ENCODE measurements around the gene SH2D3A. TPM values are rescaled to one million over a fixed set of nuclear protein-coding genes. Genes with fewer than 3 reads are reported as not detected.

SH2D3A gene
- total RNA-seq, 1 experiment from 2014 or later: 75.7 TPM

GRCh38 chr19:6760606-6761005 is 6.6 kb downstream of the SH2D3A start:
- POLR2A ChIA-PET: no interaction called here
- Histone ChIP-seq H3K4me2 (ENCODE audit: low read length) (no peak overlapping the region), H2AFZ (ENCODE audit: low read depth, low read length, poor library complexity, severe bottlenecking) (no peak overlapping the region), H3K36me3 (ENCODE audit: control insufficient read depth in 1 of 2, insufficient read depth in 2 of 2, low read length in 2 of 2) (peaks cover 7 to 29% of the 10 kb centered on the region in 2 experiments; a peak in 2 of 4 replicates), H3K9me2 (ENCODE audit: insufficient read depth) (no peaks in the 10 kb centered on the region), H3K27ac (ENCODE audit: low read depth, low read length) (no peak overlapping the region), H4K20me1 (ENCODE audit: insufficient read depth) (no peaks in the 10 kb centered on the region), H3K27me3 (ENCODE audit: insufficient read depth, low read length) (no peaks in the 10 kb centered on the region), H3K9ac (ENCODE audit: low read length) (no peak overlapping the region), H3K79me2 (ENCODE audit: insufficient read depth, low read length) (peaks cover 53% of the 10 kb centered on the region), H3K4me1 (ENCODE audit: control insufficient read depth in 1 of 2, insufficient read depth in 2 of 2, low read length in 2 of 2) (peaks cover 25 to 28% of the 10 kb centered on the region in 2 experiments), H3K4me3 (replicated peaks in 1 of 2; ENCODE audit: low read depth in 1 of 2, low read length in 2 of 2) (no peak overlapping the region), H3K9me3 (ENCODE audit: control insufficient read depth in 1 of 2, insufficient read depth in 1 of 2, low read depth in 1 of 2, low read length in 2 of 2) (no peaks in the 10 kb centered on the region)
- no peak for ATAC-seq
- RAD21 ChIA-PET (ENCODE audit: low non-redundant PET in 1 of 2, low total read pairs in 2 of 2, uncharacterized antibody in 2 of 2, unreplicated experiment in 2 of 2): interaction anchor here in 1 of 2 experiments (0.7 kb wide), 1 partner anchor 12 kb away, joined by 5 read pairs; the partner anchor contains the start of gene VAV1
- intact Hi-C loops (cut with micrococcal nuclease): no loop called here
- CTCF ChIA-PET: no interaction called here
- no peak for DNase-seq (ENCODE audit: low read depth, low spot score)
- no peak for TF ChIP-seq SIN3A (IDR thresholded peaks at IDR 0.05; ENCODE audit: low read depth)
- TF ChIP-seq POLR2A (IDR thresholded peaks at IDR 0.05; ENCODE audit: borderline replicate concordance, extremely low read depth, insufficient read depth, insufficient read length): no peak
- TF ChIP-seq FOSL1 (IDR thresholded peaks at IDR 0.05; ENCODE audit: low read depth): no peak
- TF ChIP-seq EZH2phosphoT487 (IDR thresholded peaks at IDR 0.05; ENCODE audit: borderline replicate concordance): no peak
- no peak for TF ChIP-seq SRF (IDR thresholded peaks at IDR 0.05; ENCODE audit: low read depth)
- TF ChIP-seq POLR2AphosphoS5 (IDR thresholded peaks at IDR 0.05; ENCODE audit: low read depth, low read length): no peak
- no peak for TF ChIP-seq RAD21 (IDR thresholded peaks at IDR 0.05; ENCODE audit: low read depth)
- BruUV-seq (replicated peaks): no TSS peak

- ChIA-PET POLR2A (interaction anchor here (0.5 to 2.0 kb wide), 3 partner anchors 12 to 1561 kb away, joined by 3 to 10 read pairs (median 6); partner anchors contain the start of genes GPR108 and SH2D3A), RAD21 (ENCODE audit: low non-redundant PET in 1 of 2, low total read pairs in 2 of 2, uncharacterized antibody in 2 of 2, unreplicated experiment in 2 of 2) (no interaction called here), CTCF (interaction anchor here (1.3 kb wide), 1 partner anchor 109 kb away, joined by 3 read pairs; no protein-coding TSS in a partner anchor)
- peak overlapping the region; percentile 88 for H3K27ac ChIP-seq (ENCODE audit: low read depth, low read length)
- no peaks in the 10 kb centered on the region; the same call in 1 of the 2 replicates for H4K20me1 ChIP-seq (ENCODE audit: insufficient read depth)
- H3K4me2 ChIP-seq (ENCODE audit: low read length): no peak overlapping the region
- ATAC-seq (no peak), DNase-seq (ENCODE audit: low read depth, low spot score) (no peak)
- H3K36me3 ChIP-seq (ENCODE audit: control insufficient read depth in 1 of 2, insufficient read depth in 2 of 2, low read length in 2 of 2): peaks cover 10 to 38% of the 10 kb centered on the region in 2 experiments; a peak in 2 of 4 replicates
- H3K79me2 ChIP-seq (ENCODE audit: insufficient read depth, low read length): peaks cover 2% of the 10 kb centered on the region; the same call in 1 of the 2 replicates
- no peak overlapping the region for H3K9ac ChIP-seq (ENCODE audit: low read length)
- H3K4me3 ChIP-seq (replicated peaks in 1 of 2; ENCODE audit: low read depth in 1 of 2, low read length in 2 of 2): no peak overlapping the region
- no TSS peak for BruUV-seq (replicated peaks)
- H3K9me2 ChIP-seq (ENCODE audit: insufficient read depth): no peaks in the 10 kb centered on the region
- peaks cover 13 to 31% of the 10 kb centered on the region in 2 experiments; a peak in 3 of 4 replicates for H3K4me1 ChIP-seq (ENCODE audit: control insufficient read depth in 1 of 2, insufficient read depth in 2 of 2, low read length in 2 of 2)
- intact Hi-C loops (cut with micrococcal nuclease): loop anchor here (5.0 kb wide), 1 partner anchor 238 kb away; no protein-coding TSS in a partner anchor
- H3K9me3 ChIP-seq (ENCODE audit: control insufficient read depth in 1 of 2, insufficient read depth in 1 of 2, low read depth in 1 of 2, low read length in 2 of 2): no peaks in the 10 kb centered on the region
- H2AFZ ChIP-seq (ENCODE audit: low read depth, low read length, poor library complexity, severe bottlenecking): no peak overlapping the region
- H3K27me3 ChIP-seq (ENCODE audit: insufficient read depth, low read length): no peaks in the 10 kb centered on the region
- no peak for TF ChIP-seq SP1 (IDR thresholded peaks at IDR 0.05; ENCODE audit: low read depth)
- TF ChIP-seq CEBPB (IDR thresholded peaks at IDR 0.05; ENCODE audit: low read depth): no peak
- TF ChIP-seq JUND (IDR thresholded peaks at IDR 0.05): no peak
- no peak for TF ChIP-seq EGR1 (IDR thresholded peaks at IDR 0.05; ENCODE audit: low read depth)
- TF ChIP-seq TCF7L2 (IDR thresholded peaks at IDR 0.05; ENCODE audit: borderline replicate concordance, extremely low read depth, insufficient read depth, insufficient read length): no peak
- TF ChIP-seq ZFX (IDR thresholded peaks at IDR 0.05): no peak
- TF ChIP-seq CBX3 (IDR thresholded peaks at IDR 0.05; ENCODE audit: low read depth): no peak
- TF ChIP-seq EZH2phosphoT487 (IDR thresholded peaks at IDR 0.05; ENCODE audit: borderline replicate concordance): no peak
- TF ChIP-seq EZH2 (IDR thresholded peaks at IDR 0.05): no peak
- TF ChIP-seq ZBTB33 (IDR thresholded peaks at IDR 0.05; ENCODE audit: extremely low read depth, insufficient replicate concordance, low read length): no peak
- TF ChIP-seq CTCF (IDR thresholded peaks at IDR 0.05 in 2 of 3, conservative IDR thresholded peaks at IDR 0.05 in 1 of 3; ENCODE audit: borderline replicate concordance in 1 of 3, insufficient read depth in 1 of 3, low read depth in 2 of 3, low read length in 2 of 3): no peak
- no peak for TF ChIP-seq SRF (IDR thresholded peaks at IDR 0.05; ENCODE audit: low read depth)
Observed at GRCh38 chr19:6754653-6755463, 12.4 kb downstream of the SH2D3A start.

Measured in HCT116 (cell line).